Loucy (cell line): ENCODE measurements around the gene UGT2B17.
"Not testable (repeated sequence)": the region's sequence is repeated elsewhere in the genome, so short reads cannot be mapped to it uniquely, and the experiment has no call there.

Experiments
- CTCF ChIP-seq: fragments of 200-600 bp; sonication (generic); conservative IDR thresholded peaks from 2 replicates; pipeline ENCODE4 v1.5.1; 2014; ENCODE audit warnings: mild to moderate bottlenecking, antibody characterized with exemption, low read length
- EZH2phosphoT487 ChIP-seq: fragments of 200-600 bp; IDR thresholded peaks from 2 replicates; pipeline ENCODE4 v1.6.1; 2018; ENCODE audit warnings: antibody characterized with exemption, mild to moderate bottlenecking, moderate library complexity, borderline replicate concordance

DNA sequence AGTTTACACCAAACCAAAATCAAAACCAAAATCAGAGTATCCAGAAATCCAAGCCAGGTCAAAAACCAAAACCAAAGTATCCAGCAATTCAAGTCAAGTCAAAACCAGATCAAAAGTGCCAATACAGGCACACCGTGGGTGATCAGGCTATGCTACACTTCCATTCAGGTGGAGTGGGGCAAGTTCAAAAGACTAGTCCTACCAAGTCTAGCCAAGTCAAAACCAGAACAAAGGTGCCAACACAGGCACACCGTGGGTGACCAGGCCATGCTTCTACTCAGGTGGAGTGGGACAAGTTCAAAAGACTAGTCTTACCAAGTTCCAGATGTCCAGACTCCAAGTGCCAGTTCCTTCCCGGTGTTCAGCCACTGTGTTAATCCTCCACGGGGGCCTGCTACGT is 486 bp downstream of the UGT2B17 start:
- not testable (repeated sequence) for TF ChIP-seq CTCF, EZH2phosphoT487
